ENCODE data around the gene LHFPL2. TPM values are rescaled to one million over a fixed set of nuclear protein-coding genes. Genes with fewer than 3 reads are reported as not detected.
"Not testable (repeated sequence)": the region's sequence is repeated elsewhere in the genome, so short reads cannot be mapped to it uniquely, and the experiment has no call there.

The LHFPL2 gene
- total and polyA plus RNA-seq, 10 donors: 4.8 to 14.6 (median 9.3) TPM

- H3K9me3 ChIP-seq: peaks cover 0 to 22% (median 5%) of the 10 kb centered on the region in 8 donors
- 85 to 92% (median 91%) methylated on average over 2 of the region's 2 CpGs for WGBS, 5 donors
Measured at GRCh38 chr5:78691084-78691960, 42.8 kb upstream of the LHFPL2 start.

GRCh38 chr5:78690253-78690972, 41.8 kb upstream of the LHFPL2 start:
- DNase-seq: no peak
- Histone ChIP-seq H3K4me3 (no peak overlapping the region), H3K9me3 (peaks cover 0 to 18% (median 2%) of the 10 kb centered on the region in 8 donors), H3K36me3 (no peaks in the 10 kb centered on the region), H3K27me3 (replicated peaks in 1 of 7) (no peaks in the 10 kb centered on the region), H3K27ac (no peak overlapping the region), H3K4me1 (no peaks in the 10 kb centered on the region)
- intact Hi-C loops (cut with DNase I; ENCODE audit: low total_unique reads): no loop called here
- WGBS, 5 donors: 53 to 82% (median 70%) methylated on average over 4 of the region's 4 CpGs
- TF ChIP-seq POLR2A (IDR thresholded peaks at IDR 0.05) (no peak), CTCF (IDR thresholded peaks at IDR 0.05 in 8 of 11, conservative IDR thresholded peaks at IDR 0.05 in 3 of 11) (no peak), POLR2AphosphoS5 (IDR thresholded peaks at IDR 0.05) (no peak)

More at GRCh38 chr5:78691084-78691960, 42.8 kb upstream of the LHFPL2 start:
- TF ChIP-seq POLR2AphosphoS5 (IDR thresholded peaks at IDR 0.05) (no peak), CTCF (IDR thresholded peaks at IDR 0.05 in 8 of 11, conservative IDR thresholded peaks at IDR 0.05 in 3 of 11) (no peak), POLR2A (IDR thresholded peaks at IDR 0.05) (no peak)
- no peak for DNase-seq
- Histone ChIP-seq H3K27ac (no peak overlapping the region), H3K36me3 (no peaks in the 10 kb centered on the region), H3K4me1 (no peaks in the 10 kb centered on the region), H3K27me3 (replicated peaks in 1 of 7) (no peaks in the 10 kb centered on the region), H3K4me3 (no peak overlapping the region)
- intact Hi-C loops (cut with DNase I; ENCODE audit: low total_unique reads): no loop called here

DNA sequence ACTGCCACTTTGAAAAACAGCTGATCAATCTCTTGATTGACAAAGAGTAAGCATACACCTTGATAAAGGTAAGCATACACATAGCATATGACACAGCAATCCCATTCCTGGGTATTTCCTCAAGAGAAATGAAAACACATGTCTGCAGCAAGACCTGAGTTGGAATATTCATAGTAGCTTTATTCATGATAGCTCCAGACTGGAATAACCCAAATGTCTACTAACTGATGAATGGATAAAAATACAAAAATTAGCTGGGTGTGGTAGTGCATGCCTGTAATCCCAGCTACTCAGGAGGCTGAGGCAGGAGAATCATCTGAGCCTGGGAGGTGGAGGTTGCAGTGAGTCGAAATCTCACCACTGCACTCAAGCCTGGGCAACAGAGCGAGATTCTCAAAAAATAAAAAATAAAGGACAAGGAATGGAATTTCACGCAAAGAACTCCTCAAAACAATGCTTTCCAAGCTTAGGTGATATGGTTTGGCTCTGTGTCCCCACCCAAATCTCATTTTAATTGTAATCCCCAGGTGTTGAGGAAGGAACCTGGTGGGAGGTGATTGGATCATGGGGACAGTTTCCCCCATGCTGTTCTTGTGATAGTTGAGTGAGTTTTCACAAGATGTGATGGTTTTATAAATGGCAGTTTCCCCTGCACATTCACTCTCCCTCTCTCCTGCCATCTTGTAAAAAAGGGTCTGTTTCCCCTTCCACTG, 41.1 kb upstream of the LHFPL2 start:
- H3K9me3 ChIP-seq: peaks cover 0 to 18% (median 2%) of the 10 kb centered on the region in 8 donors
- TF ChIP-seq CTCF (IDR thresholded peaks at IDR 0.05 in 8 of 11, conservative IDR thresholded peaks at IDR 0.05 in 3 of 11) (no peak), POLR2AphosphoS5 (IDR thresholded peaks at IDR 0.05) (no peak), POLR2A (IDR thresholded peaks at IDR 0.05) (no peak)
- 93 to 99% (median 95%) methylated on average over 3 of the region's 3 CpGs for WGBS, 5 donors

GRCh38 chr5:78687514-78687913, 38.9 kb upstream of the LHFPL2 start:
- H3K9me3 ChIP-seq; H3K27me3 ChIP-seq (replicated peaks in 1 of 7); H3K4me1 ChIP-seq; H3K27ac ChIP-seq; H3K4me3 ChIP-seq; H3K36me3 ChIP-seq; DNase-seq; intact Hi-C loops (cut with DNase I; ENCODE audit: low total_unique reads): not testable (repeated sequence)
- 73 to 97% (median 92%) methylated on average over 4 of the region's 4 CpGs for WGBS, 5 donors

More for the DNA sequence above, 41.1 kb upstream of the LHFPL2 start:
- no peak overlapping the region for H3K4me3 ChIP-seq
- no peak overlapping the region for H3K27ac ChIP-seq
- no peak for DNase-seq
- H3K27me3 ChIP-seq (replicated peaks in 1 of 7): no peaks in the 10 kb centered on the region
- H3K36me3 ChIP-seq: no peaks in the 10 kb centered on the region
- intact Hi-C loops (cut with DNase I; ENCODE audit: low total_unique reads): no loop called here
- no peaks in the 10 kb centered on the region for H3K4me1 ChIP-seq

GRCh38 chr5:78683905-78684304, 35.3 kb upstream of the LHFPL2 start:
- 92 to 98% (median 94%) methylated on average over 5 of the region's 5 CpGs for WGBS, 5 donors
- H3K27ac ChIP-seq; DNase-seq; H3K27me3 ChIP-seq (replicated peaks in 1 of 7); intact Hi-C loops (cut with DNase I; ENCODE audit: low total_unique reads); H3K9me3 ChIP-seq; H3K4me3 ChIP-seq; H3K4me1 ChIP-seq; H3K36me3 ChIP-seq: not testable (repeated sequence)

All from spleen (tissue), 11 donors.